ENCODE results near the gene PIP4K2A. TPM values are rescaled to one million over a fixed set of nuclear protein-coding genes. Genes with fewer than 3 reads are reported as not detected.
"Not testable (repeated sequence)": the region's sequence is repeated elsewhere in the genome, so short reads cannot be mapped to it uniquely, and the experiment has no call there.

PIP4K2A gene
- total RNA-seq, 4 donors from 2014 or later = 2.6 to 14.9 (median 12.4) TPM

GRCh38 chr10:22693371-22693784 lies 21.0 kb downstream of the PIP4K2A start:
- Histone ChIP-seq H3K4me1 (peaks cover 0 to 21% (median 0%) of the 10 kb centered on the region in 4 donors), H3K9me3 (no peaks in the 10 kb centered on the region), H3K36me3 (no peaks in the 10 kb centered on the region), H3K4me3 (no peak overlapping the region), H3K27me3 (no peaks in the 10 kb centered on the region), H3K27ac (no peak overlapping the region)
- intact Hi-C loops (cut with DNase I; ENCODE audit: low total_unique reads) = no loop called here
- in situ Hi-C loops (cut with MboI; ENCODE audit: low pct_ligation_motif_present in 1 of 4, low pct_unique_long_range_greater_than_20kb in 1 of 4, low sequenced_read_pairs in 3 of 4) = no loop called here
- TF ChIP-seq, protein P1, sequence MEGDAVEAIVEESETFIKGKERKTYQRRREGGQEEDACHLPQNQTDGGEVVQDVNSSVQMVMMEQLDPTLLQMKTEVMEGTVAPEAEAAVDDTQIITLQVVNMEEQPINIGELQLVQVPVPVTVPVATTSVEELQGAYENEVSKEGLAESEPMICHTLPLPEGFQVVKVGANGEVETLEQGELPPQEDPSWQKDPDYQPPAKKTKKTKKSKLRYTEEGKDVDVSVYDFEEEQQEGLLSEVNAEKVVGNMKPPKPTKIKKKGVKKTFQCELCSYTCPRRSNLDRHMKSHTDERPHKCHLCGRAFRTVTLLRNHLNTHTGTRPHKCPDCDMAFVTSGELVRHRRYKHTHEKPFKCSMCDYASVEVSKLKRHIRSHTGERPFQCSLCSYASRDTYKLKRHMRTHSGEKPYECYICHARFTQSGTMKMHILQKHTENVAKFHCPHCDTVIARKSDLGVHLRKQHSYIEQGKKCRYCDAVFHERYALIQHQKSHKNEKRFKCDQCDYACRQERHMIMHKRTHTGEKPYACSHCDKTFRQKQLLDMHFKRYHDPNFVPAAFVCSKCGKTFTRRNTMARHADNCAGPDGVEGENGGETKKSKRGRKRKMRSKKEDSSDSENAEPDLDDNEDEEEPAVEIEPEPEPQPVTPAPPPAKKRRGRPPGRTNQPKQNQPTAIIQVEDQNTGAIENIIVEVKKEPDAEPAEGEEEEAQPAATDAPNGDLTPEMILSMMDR (IDR thresholded peaks at IDR 0.05) = no peak
- TF ChIP-seq POLR2A (IDR thresholded peaks at IDR 0.05) (no peak), EP300 (IDR thresholded peaks at IDR 0.05; ENCODE audit: low read depth) (no peak), POLR2AphosphoS5 (IDR thresholded peaks at IDR 0.05) (no peak)
- WGBS, 2 donors (ENCODE audit: low coverage in 1 of 2) = 68 to 87% methylated on average over 2 to 5 of the region's 5 CpGs
- DNase-seq = no peak

GRCh38 chr10:22692119-22692518 lies 22.3 kb downstream of the PIP4K2A start:
- H3K9me3 ChIP-seq; H3K4me3 ChIP-seq; in situ Hi-C loops (cut with MboI; ENCODE audit: low pct_ligation_motif_present in 1 of 4, low pct_unique_long_range_greater_than_20kb in 1 of 4, low sequenced_read_pairs in 3 of 4); H3K27ac ChIP-seq; H3K36me3 ChIP-seq; H3K27me3 ChIP-seq; DNase-seq; intact Hi-C loops (cut with DNase I; ENCODE audit: low total_unique reads): not testable (repeated sequence)
- H3K4me1 ChIP-seq = peaks cover 0 to 18% (median 0%) of the 10 kb centered on the region in 4 donors
- 99 to 100% methylated on average over 1 to 5 of the region's 5 CpGs for WGBS, 2 donors (ENCODE audit: low coverage in 1 of 2)

- Histone ChIP-seq H3K36me3 (no peaks in the 10 kb centered on the region), H3K4me3 (no peak overlapping the region), H3K4me1 (peaks cover 0 to 19% (median 0%) of the 10 kb centered on the region in 4 donors), H3K9me3 (no peaks in the 10 kb centered on the region), H3K27me3 (no peaks in the 10 kb centered on the region), H3K27ac (no peak overlapping the region)
- in situ Hi-C loops (cut with MboI; ENCODE audit: low pct_ligation_motif_present in 1 of 4, low pct_unique_long_range_greater_than_20kb in 1 of 4, low sequenced_read_pairs in 3 of 4) (no loop called here), intact Hi-C loops (cut with DNase I; ENCODE audit: low total_unique reads) (no loop called here)
- TF ChIP-seq, protein P1 (IDR thresholded peaks at IDR 0.05) = no peak
- no peak for TF ChIP-seq POLR2A (IDR thresholded peaks at IDR 0.05)
- no peak for TF ChIP-seq POLR2AphosphoS5 (IDR thresholded peaks at IDR 0.05)
- no peak for TF ChIP-seq EP300 (IDR thresholded peaks at IDR 0.05; ENCODE audit: low read depth)
- 78 to 86% methylated on average over 9 of the region's 9 CpGs for WGBS, 2 donors (ENCODE audit: low coverage in 1 of 2)
- DNase-seq = no peak
Measured at GRCh38 chr10:22690614-22691431, 23.6 kb downstream of the PIP4K2A start.

DNA sequence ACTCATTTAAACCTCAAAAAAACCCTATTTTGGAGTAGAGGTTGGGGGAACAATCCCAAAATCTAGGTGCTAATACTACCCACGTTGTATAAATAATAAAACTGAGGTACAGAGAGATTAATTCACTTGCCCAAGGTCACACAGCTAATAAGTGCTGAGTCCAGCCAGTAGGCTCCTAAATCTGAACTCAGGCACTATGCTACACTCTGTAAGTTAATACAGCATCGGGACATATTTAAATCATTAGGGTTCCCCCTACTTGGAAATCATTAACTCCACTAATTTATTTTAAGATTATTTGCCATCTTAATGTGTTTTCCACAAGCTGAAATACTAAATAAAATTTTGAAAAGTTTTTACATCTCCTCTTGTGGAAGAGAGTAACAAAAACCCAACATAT lies 24.2 kb downstream of the PIP4K2A start:
- Histone ChIP-seq H3K27ac (no peak overlapping the region), H3K9me3 (no peaks in the 10 kb centered on the region), H3K4me1 (peaks cover 0 to 25% (median 2%) of the 10 kb centered on the region in 4 donors), H3K36me3 (no peaks in the 10 kb centered on the region), H3K4me3 (no peak overlapping the region), H3K27me3 (no peaks in the 10 kb centered on the region)
- no peak for DNase-seq
- in situ Hi-C loops (cut with MboI; ENCODE audit: low pct_ligation_motif_present in 1 of 4, low pct_unique_long_range_greater_than_20kb in 1 of 4, low sequenced_read_pairs in 3 of 4) = no loop called here
- intact Hi-C loops (cut with DNase I; ENCODE audit: low total_unique reads) = no loop called here
- 69 to 78% methylated on average over 2 of the region's 2 CpGs for WGBS, 2 donors (ENCODE audit: low coverage in 1 of 2)
- TF ChIP-seq, protein P1 (IDR thresholded peaks at IDR 0.05) = no peak
- TF ChIP-seq POLR2A (IDR thresholded peaks at IDR 0.05) (no peak), POLR2AphosphoS5 (IDR thresholded peaks at IDR 0.05) (no peak), EP300 (IDR thresholded peaks at IDR 0.05; ENCODE audit: low read depth) (no peak)
